ENCODE measurements around the gene APEH.

APEH gene

GRCh38 chr3:49732597-49732996, 58.4 kb downstream of the APEH start:
- TF ChIP-seq ZFX (IDR thresholded peaks at IDR 0.05) (no peak), CTCF (conservative IDR thresholded peaks at IDR 0.05) (no peak)

GRCh38 chr3:49733551-49733950, 59.4 kb downstream of the APEH start:
- TF ChIP-seq CTCF (conservative IDR thresholded peaks at IDR 0.05) (no peak), ZFX (IDR thresholded peaks at IDR 0.05) (no peak)
- H3K27ac ChIP-seq: no peak overlapping the region

More at GRCh38 chr3:49732597-49732996, 58.4 kb downstream of the APEH start:
- no peak overlapping the region for H3K27ac ChIP-seq

Measured in C4-2B (cell line).